GM21515 (cell line): ENCODE data around the gene ADORA2A.

Experiments
- ATAC-seq: cut with Tn5 transposase; IDR thresholded peaks from one replicate; pipeline ENCODE4 v1.9.1; 2021; ENCODE audit not compliant: unreplicated experiment

The ADORA2A gene

DNA sequence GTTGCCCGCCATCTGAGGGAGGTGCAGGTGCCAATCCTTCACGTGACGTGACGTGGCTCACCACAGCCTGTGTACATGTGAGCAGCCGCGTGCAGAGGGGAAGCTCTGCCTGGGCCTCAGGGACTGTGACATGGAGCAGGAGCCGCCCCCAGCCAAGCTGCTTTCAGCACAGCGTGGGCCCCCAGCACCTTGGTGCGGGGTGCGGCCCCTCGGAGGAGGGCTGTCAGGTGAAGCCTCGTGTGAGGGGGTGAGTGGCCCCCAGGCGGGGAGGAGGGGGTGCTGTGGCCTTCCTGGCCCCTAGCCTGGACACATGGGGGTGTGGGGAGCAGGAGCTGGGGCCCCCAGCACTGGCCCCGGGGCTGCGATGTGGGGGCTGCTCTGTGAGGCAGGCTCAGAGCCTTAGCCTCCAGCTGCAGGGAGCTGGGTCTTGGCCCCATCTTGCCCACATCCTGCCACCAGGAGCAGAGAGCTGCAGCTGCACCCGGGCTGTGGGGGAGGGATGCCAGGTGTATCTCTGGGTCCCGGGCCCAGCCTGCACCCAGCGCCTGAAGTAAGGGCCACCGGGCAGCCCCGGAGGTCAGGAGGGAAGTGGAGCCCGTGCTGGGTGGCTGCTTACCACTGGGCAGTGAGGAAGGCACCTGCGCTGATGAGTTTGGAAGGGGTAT, at the start of gene ADORA2A:
TSS of gene ADORA2A (plus strand) at position 100 of the 665 bp plus-strand sequence. CDS start 5,806 bp downstream, outside the sequence.
- no peak for ATAC-seq

DNA sequence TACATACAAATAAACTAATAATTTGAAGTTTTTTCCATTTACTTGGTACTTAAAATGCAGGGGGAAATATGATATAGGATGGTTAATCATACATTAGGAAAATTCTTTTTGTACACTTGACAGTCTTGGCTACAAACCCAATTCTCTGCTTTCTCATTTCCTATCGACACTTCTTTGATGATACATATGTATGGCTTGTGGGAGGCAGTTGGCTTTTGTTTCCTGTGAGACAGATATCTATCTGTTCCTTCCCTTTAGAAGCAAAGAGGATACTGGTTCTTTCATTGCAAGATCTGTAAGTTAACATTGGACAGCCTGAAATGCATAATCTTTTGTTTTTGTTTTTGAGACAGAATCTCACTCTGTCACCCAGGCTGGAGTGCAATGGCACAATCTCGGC, 47.9 kb upstream of the ADORA2A start:
- no peak for ATAC-seq

DNA sequence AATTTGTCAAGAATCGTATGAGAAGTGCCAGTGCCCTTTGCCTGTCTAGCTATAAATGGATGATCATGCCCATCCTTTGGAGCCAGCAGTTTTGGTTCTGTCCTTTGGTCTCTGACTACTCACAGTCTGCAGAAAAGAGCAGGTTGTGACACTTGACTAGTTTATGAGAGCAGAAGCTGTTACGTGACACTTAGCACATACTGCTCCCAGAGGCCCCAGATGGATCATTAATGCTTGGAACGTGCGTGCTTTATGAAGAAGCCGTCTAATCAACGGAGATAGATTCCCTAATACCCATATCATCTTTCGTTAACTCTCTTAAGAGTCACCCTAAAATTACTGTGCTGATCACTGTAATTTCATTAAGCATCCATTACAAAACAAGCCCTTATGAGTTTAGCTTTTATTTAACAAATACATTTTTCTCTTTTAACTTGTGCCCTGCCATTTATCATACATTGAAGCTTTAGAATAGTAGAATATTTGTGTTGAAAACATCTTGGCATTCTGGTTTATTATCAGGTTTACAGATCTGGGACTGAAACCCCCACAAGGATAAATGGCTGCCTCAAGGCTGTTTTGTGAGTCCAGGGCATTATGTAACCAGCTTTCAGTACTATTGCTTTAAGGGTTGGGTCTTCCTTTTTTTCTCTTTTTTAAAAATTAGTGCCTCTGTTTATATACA, 47.0 kb upstream of the ADORA2A start:
- no peak for ATAC-seq

DNA sequence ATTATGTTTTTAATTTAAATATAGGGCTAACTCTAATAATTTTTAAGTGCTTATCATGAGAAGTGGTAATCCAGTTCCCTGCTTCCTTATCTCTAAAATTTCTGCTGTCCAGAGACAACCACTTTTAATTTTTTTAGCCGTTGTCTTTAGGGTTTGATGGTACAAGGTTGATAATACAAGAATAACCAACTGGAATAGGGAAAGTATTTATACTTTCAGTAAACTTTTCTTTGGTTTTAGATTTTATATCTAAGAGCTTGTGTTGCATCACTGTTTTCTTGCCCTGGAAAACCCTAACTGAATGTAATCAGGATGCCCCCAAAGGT, 46.5 kb upstream of the ADORA2A start:
- ATAC-seq = no peak

DNA sequence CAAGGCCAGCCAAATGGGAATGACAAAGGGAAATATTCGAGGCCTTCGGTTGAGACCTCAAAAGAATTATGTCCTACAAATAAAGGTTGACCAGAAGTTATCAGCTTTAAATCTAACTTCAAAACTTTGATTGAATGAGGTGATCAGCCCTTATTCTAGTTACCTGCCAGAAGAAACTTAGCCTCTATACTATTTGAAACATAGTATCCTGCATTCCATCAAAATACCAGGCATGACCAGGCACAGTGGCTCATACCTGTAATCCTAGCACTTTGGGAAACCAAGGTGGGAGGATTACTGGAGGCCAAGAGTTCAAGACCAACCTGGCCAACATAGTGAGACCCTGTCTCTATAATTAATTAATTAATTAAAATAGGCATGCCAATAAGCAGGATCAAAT, 44.3 kb upstream of the ADORA2A start:
- no peak for ATAC-seq

DNA sequence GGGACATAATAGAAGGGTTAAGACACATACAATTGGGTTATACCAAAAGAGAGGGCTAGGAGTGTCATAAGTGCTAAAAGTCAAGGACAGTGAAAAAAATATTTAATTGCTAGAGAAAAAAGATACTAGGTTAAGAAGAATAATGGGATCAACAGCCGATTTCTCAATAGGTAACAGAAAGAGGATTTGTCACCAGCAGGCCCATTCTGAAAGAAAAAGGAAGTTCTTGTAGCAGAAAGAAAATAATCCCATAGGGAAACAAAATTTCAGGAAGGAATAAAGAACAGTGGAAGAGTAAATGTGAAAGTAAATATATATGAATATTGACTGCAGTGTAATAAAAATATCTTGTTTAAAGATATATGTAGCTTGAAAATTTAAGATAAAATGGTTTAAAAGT, 43.3 kb upstream of the ADORA2A start:
- ATAC-seq = no peak

DNA sequence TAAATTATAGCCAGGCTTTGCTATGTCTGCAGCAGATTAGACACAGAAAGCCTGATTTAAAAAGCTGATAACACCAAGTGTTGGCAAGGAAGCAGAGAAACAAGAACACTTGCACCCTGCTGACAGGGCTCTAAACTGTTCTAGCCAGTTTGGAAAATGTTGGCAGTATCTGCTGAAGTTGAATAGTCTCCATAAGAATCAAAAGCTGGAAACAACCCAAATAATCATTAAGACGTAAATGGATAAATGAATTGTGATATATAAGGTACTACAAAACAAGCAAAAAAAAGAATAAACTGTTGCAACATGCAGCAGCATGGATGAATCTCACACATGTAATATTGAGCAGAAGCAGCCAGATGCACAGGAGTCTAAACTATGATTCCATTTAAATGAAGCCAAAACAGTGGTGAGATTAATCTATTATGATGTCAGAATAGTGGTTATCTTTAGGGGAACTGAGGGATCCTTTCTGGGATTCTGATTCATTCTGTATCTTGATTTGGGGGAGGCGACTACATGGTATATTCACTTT, 40.4 kb upstream of the ADORA2A start:
- no peak for ATAC-seq

DNA sequence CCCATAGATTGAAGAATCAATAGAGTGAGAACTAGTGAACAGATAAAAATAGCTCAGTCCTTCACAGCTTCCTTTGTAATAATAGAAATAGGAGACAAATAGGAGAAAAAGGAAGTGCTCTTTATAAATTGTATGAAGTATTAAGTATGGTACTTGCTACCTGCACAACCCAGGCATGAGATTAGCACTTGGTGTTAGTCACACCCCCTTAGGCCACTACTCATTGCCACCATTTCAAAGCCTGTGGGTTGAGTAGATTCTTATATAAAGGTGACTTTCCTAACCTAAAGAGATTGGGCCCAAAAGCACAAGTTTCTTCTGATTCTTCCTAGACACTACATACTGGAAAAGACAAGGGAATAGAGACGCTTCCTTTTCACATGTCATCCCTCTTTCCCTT, 37.7 kb upstream of the ADORA2A start:
- ATAC-seq = no peak

DNA sequence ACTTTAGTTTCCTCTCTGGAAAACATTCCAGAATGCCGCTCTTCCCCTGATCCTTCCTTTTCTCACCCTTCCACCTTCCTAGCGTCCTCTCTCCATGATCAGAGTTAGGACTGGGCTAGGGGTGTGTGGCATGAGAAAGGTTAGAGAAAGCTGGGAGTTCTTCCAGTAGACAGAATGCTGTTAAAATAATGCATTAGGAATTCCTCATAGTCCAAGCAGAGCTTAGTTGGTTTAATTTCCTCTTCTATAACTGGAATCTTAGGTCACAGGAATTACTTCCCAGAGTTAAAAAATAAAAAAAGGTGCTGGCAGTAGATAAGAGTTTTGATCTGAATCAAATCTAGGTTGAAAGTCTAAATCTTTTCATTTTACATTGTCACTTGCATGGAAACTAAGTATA, 37.2 kb upstream of the ADORA2A start:
- ATAC-seq = no peak

DNA sequence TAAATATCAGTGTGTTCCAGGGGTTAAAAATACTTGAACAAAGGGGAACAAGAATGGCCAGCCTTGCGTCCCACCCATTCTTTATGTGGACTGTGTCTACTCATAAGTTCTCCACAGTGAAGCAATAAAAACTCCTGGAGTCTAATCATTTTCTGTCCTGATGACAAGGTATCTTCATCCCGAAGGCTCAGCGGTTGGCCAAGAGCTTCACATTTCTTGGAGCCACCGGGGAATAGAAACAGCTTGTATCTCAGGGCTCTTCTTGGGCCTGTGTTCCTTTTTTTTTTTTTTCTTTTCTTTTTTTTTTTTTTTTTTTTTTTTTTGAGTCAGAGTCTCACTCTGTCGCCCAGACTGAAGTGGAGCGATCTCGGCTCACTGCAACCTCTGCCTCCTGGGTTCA, 36.8 kb upstream of the ADORA2A start:
- ATAC-seq = no peak

DNA sequence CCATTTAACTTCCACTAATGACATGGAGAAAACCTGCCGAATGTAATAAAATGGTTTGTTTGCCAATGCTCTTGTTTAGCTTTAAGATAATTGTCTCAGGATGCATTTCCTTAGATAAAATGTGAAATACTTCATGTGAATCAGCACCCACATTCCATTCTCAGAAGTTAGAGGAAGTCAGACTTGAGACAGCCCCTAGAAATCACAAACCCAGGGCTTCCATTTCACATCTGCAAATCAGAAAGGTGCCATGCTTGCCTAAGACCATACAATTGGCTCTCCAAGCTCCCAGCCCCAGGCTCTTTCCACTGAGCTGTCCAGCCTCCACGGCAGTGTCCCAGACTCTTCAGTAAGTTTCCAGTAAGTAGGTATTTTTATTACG, 35.6 kb upstream of the ADORA2A start:
- no peak for ATAC-seq

DNA sequence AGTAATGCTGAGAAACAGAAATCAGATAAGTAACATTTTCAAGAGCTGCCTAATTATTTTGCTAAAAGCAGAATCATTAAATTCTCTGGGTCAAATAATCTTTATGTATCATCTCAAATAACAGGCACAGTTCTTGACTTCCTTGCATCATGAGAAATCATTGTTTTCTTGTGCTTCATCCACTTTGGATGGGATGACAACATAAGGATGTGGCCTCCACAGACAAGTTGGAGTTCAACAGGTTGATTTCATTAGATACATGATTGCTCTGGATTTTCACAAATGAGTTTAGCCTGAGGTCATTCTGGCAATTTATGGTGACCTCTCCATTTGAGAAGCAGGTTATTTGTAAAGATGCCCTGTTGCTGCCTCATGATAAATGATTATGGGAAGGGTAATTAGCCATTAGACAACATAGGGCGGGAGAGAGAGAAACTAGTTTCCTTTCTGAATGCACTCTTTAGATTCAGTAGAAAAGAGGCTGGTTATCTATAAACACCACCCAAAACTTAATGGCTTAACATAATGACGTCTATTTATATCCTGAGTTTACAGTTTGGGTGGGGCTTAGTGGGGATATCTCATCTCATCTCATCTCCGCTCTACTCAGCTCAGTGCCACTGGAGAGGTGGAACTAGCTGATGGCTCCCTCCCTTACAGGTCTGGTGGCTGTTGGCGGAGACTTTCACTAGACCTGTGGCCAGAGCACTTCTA, 35.0 kb upstream of the ADORA2A start:
- no peak for ATAC-seq

DNA sequence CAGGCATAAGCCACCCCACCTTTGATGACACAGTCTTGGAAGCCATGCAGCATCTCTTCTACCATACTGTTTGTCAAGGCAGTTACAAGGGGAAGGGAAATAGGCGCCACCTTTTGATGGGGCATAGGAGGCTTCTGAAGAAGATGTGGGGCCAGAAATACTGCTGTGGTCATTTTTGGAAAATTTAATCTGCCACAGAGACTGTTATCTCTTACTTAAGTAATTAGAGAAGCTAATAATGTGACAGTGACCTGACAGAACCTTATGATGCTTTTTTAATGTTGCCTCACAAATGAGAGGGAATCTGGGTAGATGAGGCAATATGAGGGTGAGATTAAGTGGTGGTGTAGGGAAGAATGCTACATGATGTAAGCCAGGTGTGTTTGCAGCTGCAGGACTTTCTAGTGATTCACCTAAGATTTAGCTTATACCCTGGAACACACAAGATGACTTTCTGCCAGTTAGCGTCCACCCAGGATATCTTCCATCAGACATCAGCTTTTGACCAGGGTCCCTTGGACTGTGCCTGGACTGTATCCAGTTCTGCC, 34.3 kb upstream of the ADORA2A start:
- ATAC-seq = no peak

DNA sequence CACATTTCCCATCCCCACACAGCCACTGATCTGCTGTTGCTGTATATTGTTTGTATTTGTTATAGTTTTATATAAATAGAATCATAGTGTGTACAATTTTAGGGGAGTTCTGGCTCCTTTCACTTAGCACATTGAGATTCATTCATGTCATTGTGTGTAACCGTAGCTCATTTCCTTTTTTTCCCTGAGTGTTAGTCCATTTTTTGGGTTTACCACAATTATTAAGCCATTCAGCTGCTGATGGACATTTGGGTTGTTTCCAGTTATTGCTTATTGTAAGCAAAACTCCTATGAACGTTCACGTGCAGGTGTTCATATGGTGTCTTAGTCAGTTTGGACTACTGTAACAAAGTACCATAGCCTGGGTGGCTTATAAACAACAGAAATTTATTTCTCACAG, 33.6 kb upstream of the ADORA2A start:
- ATAC-seq = no peak

DNA sequence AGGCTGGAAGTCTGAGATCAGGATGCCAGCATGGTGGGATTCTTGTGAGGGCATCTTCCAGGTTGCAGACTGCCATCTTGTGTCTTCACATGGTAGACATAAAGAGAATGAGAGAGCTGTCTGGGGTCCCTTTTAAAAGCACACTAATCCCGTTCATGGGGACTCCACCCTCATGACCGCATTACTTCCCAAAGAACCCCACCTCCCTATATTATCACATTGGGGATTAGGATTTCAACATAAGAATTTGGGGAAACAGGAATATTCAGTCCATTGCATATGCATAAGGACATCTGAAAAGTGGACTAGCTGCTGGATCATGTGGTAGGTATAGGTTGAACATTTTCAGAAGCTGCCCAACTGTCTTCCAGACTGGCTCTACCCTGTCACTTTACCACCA, 33.1 kb upstream of the ADORA2A start:
- ATAC-seq = no peak

DNA sequence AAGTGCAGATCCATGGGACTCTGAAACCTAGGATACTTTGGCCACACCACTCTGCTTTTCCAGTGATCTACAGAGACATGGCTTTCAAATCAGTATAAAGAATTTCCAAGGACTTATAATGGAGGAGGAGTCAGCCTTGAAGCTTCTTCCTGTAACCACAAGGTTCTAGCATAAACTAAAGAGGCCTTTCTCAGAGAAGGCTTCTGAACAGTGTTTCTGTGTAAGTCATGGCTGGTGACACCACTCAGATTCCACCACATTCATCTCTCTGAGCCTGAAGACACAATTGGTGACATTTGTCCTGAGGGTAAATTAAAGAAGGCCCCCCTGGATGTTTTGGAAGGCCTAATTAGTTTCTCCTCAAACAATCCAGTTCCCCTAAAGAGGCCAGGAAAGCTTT, 29.0 kb upstream of the ADORA2A start:
- no peak for ATAC-seq

DNA sequence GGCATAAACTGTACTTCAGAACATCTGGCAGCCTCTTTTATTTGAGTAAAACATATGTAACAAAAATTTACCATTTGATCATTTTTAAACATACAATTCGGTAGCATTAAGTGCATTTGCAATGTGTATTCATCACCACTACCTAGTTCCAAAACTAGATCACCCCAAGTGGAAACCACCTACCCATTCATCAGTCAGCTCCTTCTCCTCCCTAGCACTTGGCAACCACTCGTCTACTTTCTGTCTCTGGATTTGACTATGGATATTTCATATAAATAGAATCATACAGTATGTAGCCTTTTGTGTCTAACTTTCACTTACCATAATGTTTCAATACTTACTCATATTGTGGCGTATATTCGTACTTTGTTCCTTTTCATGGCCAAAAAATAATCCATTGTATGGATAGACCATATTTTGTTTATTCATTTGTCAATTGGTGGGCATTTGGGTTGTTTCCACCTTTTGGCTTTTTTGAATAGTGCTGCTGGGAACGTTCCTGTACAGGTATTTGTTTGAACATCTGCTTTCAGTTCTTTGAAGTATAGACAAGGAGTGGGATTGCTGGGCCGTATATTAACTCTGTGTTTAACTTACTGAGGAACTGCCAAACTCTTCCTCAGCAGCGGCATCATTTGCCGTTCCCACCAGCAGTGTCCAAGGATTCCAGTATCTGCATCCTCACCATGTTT, 27.2 kb upstream of the ADORA2A start:
- ATAC-seq = no peak

DNA sequence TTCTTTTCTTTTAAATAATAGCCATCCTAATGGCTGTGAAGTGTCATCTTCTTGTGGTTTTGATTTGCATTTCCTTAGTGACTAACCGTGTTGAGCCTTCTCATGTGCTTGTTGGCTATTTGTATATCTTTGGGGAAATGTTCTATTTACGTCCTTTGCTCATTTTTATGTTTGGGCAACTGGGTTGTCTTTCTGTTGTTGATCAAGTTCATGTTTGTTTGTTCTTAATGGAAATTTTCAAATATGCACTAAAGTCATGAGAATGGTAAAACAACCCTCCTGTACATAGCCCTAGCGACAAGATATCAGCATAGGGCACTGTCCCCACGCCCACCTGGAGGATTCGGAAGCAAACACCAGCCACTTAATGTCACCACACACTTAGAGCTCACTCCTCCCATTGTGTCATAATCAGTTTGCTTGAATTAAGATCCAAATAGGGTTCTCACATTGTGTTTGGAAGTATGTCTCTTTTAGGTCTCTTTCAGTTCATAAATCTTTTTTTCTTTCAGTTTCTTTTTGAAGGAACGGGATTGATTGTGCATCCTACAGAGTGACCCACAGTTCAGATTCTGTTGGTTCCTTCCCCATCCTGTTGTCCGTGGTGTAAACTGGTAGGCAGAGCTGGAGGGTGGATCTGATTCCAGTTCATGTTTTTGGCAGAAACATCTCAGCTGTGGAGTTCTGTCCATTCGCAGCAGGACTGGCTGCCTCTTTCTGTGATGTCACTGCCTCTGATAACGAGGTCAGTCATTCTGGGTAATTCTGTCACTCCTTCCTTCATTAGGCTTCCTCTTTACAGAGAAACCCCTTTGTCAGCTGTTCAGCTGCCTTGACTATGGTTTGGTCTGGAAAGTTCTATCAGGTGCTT, 26.4 kb upstream of the ADORA2A start:
- no peak for ATAC-seq

DNA sequence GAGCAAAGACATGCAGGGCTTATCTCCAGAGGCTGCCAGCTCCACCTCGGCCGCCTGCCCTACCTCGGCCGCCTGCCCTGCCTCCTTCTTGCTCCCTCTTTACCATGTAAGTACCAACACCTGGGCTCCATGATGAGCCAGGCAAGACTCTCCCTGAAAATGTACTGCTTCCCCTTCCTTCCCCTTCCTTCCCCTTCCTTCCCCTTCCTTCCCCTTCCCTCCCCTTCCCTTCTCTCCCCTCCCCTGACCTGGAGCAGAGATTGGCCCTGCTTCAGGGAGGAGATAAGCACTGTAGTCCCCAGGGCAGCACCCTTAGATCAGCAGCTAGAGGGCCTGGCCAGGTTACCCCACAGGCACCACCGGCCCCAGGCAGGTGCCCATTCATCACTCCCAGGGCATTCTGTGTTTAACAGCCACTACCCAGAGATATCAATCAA, 25.4 kb upstream of the ADORA2A start:
- no peak for ATAC-seq

DNA sequence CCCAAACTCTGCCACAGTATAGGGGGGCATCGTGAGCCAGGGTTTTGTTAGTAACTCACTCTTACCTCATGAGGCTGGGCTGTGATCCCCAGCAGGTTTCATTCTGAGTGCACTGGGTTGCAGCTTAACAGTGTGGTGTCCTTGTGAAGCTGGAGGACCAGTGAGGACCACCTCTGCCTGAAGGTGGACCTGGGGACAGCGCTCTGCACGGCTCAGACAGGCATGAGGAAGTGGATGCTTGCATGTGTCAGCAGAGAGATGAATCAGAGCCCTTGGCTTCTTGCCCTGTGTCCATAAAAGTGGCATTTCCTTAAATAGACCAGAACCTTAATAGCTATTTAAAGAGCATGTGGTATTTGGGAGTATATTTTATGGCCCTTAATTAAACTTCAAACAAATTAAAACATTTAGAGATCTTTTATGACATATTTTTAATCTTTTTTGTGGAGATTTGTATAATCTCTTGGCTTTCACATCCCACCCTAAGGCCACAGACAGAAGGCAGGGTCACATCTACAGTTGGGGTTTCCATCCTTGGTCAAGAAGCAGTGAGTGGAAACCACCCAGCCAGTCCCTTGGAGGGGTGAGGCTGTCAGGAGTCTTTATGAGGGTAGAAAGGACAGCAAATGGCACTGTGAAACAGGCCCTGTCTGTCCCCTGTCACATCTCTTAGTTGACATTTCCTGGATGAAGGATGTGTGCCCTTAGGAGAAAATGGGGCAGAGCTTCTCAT, 24.8 kb upstream of the ADORA2A start:
- no peak for ATAC-seq
